MM.1S (cell line): ENCODE results near the gene BRD8.

Experiments
- EZH2 ChIP-seq: fragments of 300-600 bp; sonication (generic); optimal IDR thresholded peaks from 2 replicates; pipeline ENCODE3; 2017; ENCODE audit warnings: low read depth, mild to moderate bottlenecking, antibody characterized with exemption, low read length, mixed read lengths
- EZH2phosphoT487 ChIP-seq: fragments of 300-600 bp; sonication (generic); IDR thresholded peaks from 2 replicates; pipeline ENCODE4 v1.6.1; 2018; ENCODE audit warnings: antibody characterized with exemption, low read length
- TF ChIP-seq, protein P1 (sequence below): fragments of 300-600 bp; sonication (generic); IDR thresholded peaks from 2 replicates; pipeline ENCODE4 v1.5.1; 2016; ENCODE audit warnings: antibody characterized with exemption, low read length, mixed read lengths

DNA sequence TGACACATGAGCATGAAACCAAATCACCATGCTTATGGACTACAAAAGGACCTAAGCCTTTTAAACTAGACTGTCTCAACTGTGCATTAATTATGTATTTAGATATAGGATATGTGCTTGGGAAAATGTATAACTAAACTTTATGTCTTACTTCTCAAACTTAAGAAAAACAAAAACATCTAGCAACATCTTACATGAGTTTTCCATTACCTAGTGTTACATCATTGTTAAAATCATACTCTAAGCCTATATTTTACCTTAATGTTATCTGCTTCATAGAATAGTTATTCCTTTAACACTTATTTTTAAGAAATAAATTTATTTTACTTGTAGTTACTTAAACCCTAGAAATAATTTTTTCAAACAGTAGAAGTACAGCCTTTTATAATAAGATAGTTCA, 63.2 kb downstream of the BRD8 start:
- no peak for TF ChIP-seq EZH2
- TF ChIP-seq, protein P1, sequence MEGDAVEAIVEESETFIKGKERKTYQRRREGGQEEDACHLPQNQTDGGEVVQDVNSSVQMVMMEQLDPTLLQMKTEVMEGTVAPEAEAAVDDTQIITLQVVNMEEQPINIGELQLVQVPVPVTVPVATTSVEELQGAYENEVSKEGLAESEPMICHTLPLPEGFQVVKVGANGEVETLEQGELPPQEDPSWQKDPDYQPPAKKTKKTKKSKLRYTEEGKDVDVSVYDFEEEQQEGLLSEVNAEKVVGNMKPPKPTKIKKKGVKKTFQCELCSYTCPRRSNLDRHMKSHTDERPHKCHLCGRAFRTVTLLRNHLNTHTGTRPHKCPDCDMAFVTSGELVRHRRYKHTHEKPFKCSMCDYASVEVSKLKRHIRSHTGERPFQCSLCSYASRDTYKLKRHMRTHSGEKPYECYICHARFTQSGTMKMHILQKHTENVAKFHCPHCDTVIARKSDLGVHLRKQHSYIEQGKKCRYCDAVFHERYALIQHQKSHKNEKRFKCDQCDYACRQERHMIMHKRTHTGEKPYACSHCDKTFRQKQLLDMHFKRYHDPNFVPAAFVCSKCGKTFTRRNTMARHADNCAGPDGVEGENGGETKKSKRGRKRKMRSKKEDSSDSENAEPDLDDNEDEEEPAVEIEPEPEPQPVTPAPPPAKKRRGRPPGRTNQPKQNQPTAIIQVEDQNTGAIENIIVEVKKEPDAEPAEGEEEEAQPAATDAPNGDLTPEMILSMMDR: no peak
- TF ChIP-seq EZH2phosphoT487: no peak
